ENCODE results near the gene KRT25.

Gene KRT25, protein sequence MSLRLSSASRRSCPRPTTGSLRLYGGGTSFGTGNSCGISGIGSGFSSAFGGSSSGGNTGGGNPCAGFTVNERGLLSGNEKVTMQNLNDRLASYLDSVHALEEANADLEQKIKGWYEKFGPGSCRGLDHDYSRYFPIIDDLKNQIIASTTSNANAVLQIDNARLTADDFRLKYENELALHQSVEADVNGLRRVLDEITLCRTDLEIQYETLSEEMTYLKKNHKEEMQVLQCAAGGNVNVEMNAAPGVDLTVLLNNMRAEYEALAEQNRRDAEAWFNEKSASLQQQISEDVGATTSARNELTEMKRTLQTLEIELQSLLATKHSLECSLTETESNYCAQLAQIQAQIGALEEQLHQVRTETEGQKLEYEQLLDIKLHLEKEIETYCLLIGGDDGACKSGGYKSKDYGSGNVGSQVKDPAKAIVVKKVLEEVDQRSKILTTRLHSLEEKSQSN
- total RNA-seq, result 0 to 0.10 (median 0) reads per million in 18 experiments

GRCh38 chr17:40755231-40755630 is at the start of gene KRT25:
Gene KRT25, minus strand, starts transcription at chr17:40755331. Its CDS starts 60 bp downstream, at chr17:40755271.
- no peak for DNase-seq

GRCh38 chr17:40803617-40804082 is 48.5 kb upstream of the KRT25 start:
- DNase-seq, result peak; percentile 65 to 71

- no peak for DNase-seq
Measured at GRCh38 chr17:40801157-40801556, 46.0 kb upstream of the KRT25 start.

GRCh38 chr17:40800381-40800780 is 45.2 kb upstream of the KRT25 start:
- DNase-seq, result no peak

DNA sequence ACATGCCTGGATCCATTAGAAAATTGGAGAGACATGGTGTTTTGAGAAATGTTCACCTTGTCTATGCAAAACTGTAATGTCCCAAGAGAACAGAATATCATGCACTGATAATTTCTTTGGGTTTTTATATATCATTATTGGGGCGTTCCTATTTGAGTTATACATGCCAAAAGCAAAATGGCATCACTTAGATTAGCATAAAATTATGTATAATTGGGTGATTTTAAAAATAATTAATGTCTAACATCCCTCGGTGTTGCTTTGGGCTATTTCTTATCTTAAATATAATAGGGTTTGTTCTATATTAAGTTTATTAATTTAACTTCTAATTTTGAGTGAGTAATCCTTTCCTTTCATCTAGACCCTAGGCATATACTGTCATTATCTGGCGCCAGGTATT is 44.7 kb upstream of the KRT25 start, which contains the start of gene KRT28:
Gene KRT28, minus strand, starts transcription at position 101 of the 400 bp plus-strand sequence. Its CDS starts 66 bp downstream, at position 35.
- no peak for DNase-seq

- DNase-seq, result no peak
Measured at GRCh38 chr17:40796846-40797245, 41.7 kb upstream of the KRT25 start.

DNA sequence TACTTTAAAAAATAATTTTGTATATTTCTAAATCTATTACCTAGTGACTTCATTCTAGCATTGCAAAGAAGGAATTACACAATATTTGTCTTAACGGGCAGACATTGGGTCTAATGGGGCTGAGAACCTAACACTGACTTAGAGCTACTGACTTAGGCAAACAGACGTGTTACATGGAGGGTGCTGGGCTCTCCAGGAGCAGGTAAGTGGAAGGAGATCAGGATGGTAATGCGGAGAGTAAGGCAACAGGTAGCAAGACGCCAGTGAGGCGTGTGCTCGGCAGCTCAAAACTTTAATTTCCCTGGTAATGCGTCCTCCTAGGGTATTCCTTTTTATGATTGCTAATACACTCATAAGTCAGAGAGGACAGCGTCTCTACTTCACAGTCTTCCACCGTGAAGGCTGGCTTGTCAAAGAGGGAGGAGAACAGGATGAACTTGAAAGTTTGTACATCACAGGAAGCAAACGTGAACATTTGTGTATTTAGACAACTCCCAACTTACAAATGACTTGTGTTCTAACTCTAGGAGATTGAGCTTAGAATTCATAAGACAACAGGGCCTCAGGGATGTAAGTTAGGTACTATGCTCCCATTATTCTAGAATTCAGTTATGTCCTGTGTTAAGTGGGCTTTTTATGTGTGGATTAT is 40.0 kb upstream of the KRT25 start:
- no peak for DNase-seq

DNA sequence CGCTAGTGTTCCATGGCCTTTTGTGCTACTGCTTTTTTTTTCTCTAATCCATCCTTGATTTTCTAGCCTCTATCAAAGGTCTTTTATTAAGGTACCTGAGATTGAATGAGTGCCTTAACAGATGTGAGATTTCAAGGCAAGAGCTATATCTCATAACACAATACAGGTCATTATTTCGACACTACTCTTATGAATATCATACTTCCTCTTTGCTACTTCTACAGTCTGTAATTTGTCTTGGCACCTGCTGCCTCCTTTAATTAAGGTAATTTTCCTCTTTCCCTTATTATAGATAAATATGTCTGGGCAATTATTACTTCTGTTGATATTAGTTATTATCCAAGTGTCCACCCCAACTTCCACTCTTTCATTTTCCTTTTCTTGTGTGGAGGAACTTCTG is 39.3 kb upstream of the KRT25 start:
- no peak for DNase-seq

GRCh38 chr17:40793832-40794231 is 38.7 kb upstream of the KRT25 start:
- DNase-seq, result no peak

- DNase-seq, result no peak
Measured at GRCh38 chr17:40791787-40792436, 36.8 kb upstream of the KRT25 start.

DNA sequence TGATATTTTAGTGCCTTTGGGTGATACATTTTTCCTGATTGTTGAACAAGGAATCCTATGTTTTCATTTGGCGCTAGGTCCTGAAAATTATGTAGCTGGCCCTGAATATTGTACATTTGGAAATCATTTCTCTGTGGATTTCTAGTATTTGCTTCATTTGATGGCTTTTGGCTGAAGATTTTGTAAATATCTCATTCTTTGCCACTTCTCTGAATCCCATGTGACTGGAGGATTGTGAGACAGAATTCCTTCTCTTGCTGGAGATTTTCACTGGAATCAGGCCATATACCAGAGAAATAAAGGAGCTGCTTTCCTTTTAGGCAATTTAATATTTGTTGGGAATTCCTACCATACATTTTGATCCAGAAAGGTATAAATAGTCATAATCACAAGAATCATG is 36.0 kb upstream of the KRT25 start:
- no peak for DNase-seq

DNA sequence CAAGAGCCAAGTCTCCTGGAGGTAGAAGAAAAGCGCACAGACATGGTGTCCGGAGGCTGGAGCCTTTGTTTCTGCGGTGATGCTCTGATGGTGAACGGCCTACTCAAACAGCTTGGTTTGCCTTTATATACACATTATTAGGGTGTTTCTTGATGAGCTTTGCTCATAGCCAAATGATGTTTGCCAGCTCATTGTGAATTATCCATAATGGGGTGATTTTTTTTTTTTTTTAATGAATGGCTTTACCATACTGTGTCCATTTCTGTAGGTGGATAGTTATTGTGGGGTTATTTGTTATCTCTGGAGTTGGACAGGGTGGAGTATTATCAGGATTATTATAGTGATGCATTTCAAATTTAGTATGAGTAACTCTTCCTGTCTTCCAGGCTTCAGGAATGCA is 27.3 kb upstream of the KRT25 start, which contains the start of gene KRT27:
Gene KRT27, minus strand, starts transcription at position 101 of the 400 bp plus-strand sequence. Its CDS starts 57 bp downstream, at position 44.
- no peak for DNase-seq

DNA sequence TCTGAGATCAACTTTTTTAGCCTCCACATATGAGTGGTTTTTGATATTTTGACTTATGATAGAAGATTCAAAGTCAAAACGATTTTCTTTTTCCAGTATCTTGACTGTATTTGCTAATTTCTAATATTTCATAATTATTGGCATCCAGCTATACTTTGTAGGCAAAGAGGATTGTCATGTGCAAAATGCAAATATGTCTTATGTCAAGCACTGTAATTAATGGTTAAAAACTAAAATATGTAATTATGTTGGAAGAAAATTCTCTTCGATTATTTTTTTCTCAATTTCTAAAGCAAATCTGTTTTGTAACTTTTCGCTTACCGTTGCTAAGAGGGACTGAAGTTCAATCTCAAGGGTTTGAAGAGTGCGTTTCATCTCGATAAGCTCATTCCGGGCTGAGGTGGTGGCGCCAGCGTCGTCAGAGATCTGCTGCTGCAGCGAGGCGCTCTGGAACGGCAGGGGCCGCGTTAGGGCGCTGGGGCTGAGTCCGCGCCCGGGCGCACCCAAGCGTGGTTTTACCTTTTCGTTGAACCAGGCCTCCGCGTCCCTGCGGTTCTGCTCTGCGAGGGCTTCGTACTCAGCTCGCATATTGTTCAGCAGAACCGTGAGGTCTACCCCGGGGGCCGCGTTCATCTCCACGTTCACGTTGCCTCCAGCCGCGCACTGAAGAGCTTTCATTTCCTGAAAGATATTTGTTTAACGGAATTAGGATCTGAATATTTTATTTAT is 24.2 kb upstream of the KRT25 start:
- no peak for DNase-seq

- DNase-seq, result no peak
Measured at GRCh38 chr17:40778461-40778860, 23.3 kb upstream of the KRT25 start.

- no peak for DNase-seq
Measured at GRCh38 chr17:40777971-40778370, 22.8 kb upstream of the KRT25 start.

DNA sequence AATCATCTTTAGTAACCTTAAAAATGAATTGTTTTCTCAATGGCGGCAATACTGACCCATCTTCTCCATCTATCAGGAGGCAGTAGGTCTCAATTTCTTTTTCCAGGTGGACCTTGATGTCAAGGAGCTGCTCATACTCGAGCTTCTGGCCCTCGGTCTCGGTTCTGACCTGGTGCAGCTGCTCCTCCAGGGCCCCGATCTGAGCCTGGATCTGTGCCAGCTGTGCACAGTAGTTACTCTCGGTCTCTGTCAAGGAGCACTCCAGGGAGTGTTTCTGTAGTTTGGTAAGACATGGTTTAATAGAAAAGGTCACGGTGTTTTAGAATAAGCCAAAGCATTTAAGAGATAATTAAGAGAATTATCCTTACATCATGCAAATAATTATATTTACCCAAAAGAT is 22.3 kb upstream of the KRT25 start:
- no peak for DNase-seq

DNA sequence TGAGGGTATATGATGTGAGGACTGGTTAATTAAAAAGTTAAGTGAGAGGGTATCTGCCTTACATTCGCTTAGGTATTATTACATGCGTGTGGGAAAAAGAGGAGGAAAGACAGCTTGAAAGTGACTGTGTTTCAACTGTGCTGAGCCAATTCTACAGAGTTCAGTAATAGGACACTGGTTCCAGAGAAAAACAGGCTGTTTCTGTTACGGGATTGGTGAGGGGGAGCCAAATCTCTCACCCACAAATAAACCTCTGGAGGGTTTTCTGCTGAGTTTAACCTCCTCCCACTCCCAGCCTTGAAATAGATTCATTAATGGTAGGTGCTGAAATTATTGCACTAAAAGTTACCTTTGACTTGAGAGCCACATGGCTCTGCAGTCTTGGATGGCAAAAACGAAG is 20.8 kb upstream of the KRT25 start:
- DNase-seq, result no peak

- no peak for DNase-seq
Measured at GRCh38 chr17:40772101-40772500, 17.0 kb upstream of the KRT25 start, which contains the start of gene KRT26. Gene KRT26, minus strand, starts transcription at chr17:40772201. Its CDS starts 88 bp downstream, at chr17:40772113.

DNA sequence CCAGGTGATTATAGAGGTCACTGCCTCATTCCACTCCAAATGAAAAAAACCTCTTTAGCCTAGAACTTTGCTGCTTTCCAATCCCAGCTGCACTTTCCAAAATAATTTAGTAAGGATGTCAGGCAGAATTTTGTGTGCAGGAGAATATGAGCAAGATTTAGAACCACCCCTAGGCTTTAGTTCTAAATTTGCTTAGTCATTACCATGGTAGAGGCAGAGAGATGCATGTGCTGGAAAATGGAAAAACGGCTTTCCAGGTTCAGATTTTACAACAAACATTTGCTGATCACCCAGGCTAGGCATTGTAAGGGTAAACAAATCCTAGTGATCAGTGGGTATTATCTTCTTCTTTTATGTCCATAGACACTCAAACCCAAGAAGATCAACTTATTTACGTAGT is 10.5 kb upstream of the KRT25 start:
- no peak for DNase-seq

- no peak for DNase-seq
Measured at GRCh38 chr17:40763752-40764151, 8.6 kb upstream of the KRT25 start.

GRCh38 chr17:40760105-40761016 is 5.2 kb upstream of the KRT25 start:
- no peak for DNase-seq

Data from inflammatory macrophage (primary cell).